HEK293T (cell line): ENCODE results near the gene ZNF341.

Source experiments
- CTCF ChIA-PET: fragments of 350-600 bp; formaldehyde crosslinking; extraction: SDS; loops from one replicate; lab custom pipeline; 2021; ENCODE audit warnings: antibody characterized with exemption, inconsistent platforms; lab: Yijun Ruan, JAX
- POLR2A ChIA-PET: fragments of 350-600 bp; formaldehyde crosslinking; extraction: SDS; loops from one replicate; lab custom pipeline; 2020; ENCODE audit warnings: antibody characterized with exemption, inconsistent platforms; lab: Yijun Ruan, JAX
- DNase-seq: peaks from one replicate; pipeline ENCODE4 v3.0.0; 2012; ENCODE audit warnings: mixed read lengths; ENCODE audit errors: extremely low spot score
- ARNT ChIP-seq: fragments of 450-650 bp; IDR thresholded peaks from 2 replicates; pipeline ENCODE4 v1.6.1; 2017; ENCODE audit warnings: mild to moderate bottlenecking
- BHLHE40 ChIP-seq: fragments of 450-650 bp; IDR thresholded peaks from 2 replicates; pipeline ENCODE4 v1.6.1; 2016; ENCODE audit warnings: mild to moderate bottlenecking, moderate library complexity, borderline replicate concordance
- CTBP1 ChIP-seq: fragments of 450-650 bp; IDR thresholded peaks from 2 replicates; pipeline ENCODE4 v1.6.1; 2016; ENCODE audit warnings: borderline replicate concordance
- ELF4 ChIP-seq: fragments of 450-650 bp; IDR thresholded peaks from 2 replicates; pipeline ENCODE4 v1.6.1; 2017; ENCODE audit warnings: antibody characterized with exemption
- FOXA1 ChIP-seq: fragments of 450-650 bp; IDR thresholded peaks from 2 replicates; pipeline ENCODE4 v1.6.1; 2016; ENCODE audit warnings: mild to moderate bottlenecking
- FOXK2 ChIP-seq: fragments of 450-650 bp; IDR thresholded peaks from 2 replicates; pipeline ENCODE4 v1.6.1; 2016; ENCODE audit warnings: mild to moderate bottlenecking
- FOXM1 ChIP-seq: fragments of 450-650 bp; IDR thresholded peaks from 2 replicates; pipeline ENCODE4 v1.6.1; 2017; ENCODE audit warnings: mild to moderate bottlenecking, borderline replicate concordance
- HDGF ChIP-seq: fragments of 450-650 bp; IDR thresholded peaks from 2 replicates; pipeline ENCODE4 v1.6.1; 2017; ENCODE audit warnings: antibody characterized with exemption, borderline replicate concordance
- L3MBTL2 ChIP-seq: fragments of 450-650 bp; conservative IDR thresholded peaks from 2 replicates; pipeline ENCODE4 v1.6.1; 2016; ENCODE audit warnings: mild to moderate bottlenecking
- LEF1 ChIP-seq: fragments of 450-650 bp; IDR thresholded peaks from 2 replicates; pipeline ENCODE4 v1.6.1; 2017; ENCODE audit warnings: mild to moderate bottlenecking, borderline replicate concordance
- NFRKB ChIP-seq: fragments of 450-650 bp; IDR thresholded peaks from 2 replicates; pipeline ENCODE4 v1.6.1; 2016; ENCODE audit warnings: mild to moderate bottlenecking, moderate library complexity
- PKNOX1 ChIP-seq: fragments of 450-650 bp; IDR thresholded peaks from 2 replicates; pipeline ENCODE4 v1.6.1; 2016
- SP1 ChIP-seq: fragments of 450-650 bp; IDR thresholded peaks from 2 replicates; pipeline ENCODE4 v1.6.1; 2017
- SUZ12 ChIP-seq: fragments of 450-650 bp; IDR thresholded peaks from 2 replicates; pipeline ENCODE4 v1.6.1; 2016; ENCODE audit warnings: mild to moderate bottlenecking
- TARDBP ChIP-seq: fragments of 450-650 bp; IDR thresholded peaks from 2 replicates; pipeline ENCODE4 v1.6.1; 2016
- ZNF384 ChIP-seq: fragments of 450-650 bp; IDR thresholded peaks from 2 replicates; pipeline ENCODE4 v1.6.1; 2016

Gene ZNF341

GRCh38 chr20:33837096-33837830 lies 105.5 kb downstream of the ZNF341 start:
- TF ChIP-seq CTBP1 (no peak), PKNOX1 (no peak), ZNF384 (no peak), SP1 (no peak), FOXA1 (no peak)
- ChIA-PET POLR2A (no interaction called here), CTCF (interaction anchor here (0.7 kb wide), 1 partner anchor 332 kb away, joined by 3 read pairs; no protein-coding TSS in a partner anchor)
- no peak for DNase-seq

GRCh38 chr20:33838035-33838864 lies 106.5 kb downstream of the ZNF341 start:
- CTCF ChIA-PET, result no interaction called here
- POLR2A ChIA-PET, result no interaction called here
- TF ChIP-seq ZNF384 (no peak), BHLHE40 (no peak), TARDBP (no peak), LEF1 (no peak), CTBP1 (no peak)
- no peak for DNase-seq

GRCh38 chr20:33839591-33839990 lies 107.8 kb downstream of the ZNF341 start:
- ChIA-PET POLR2A (interaction anchor here (0.6 kb wide), 1 partner anchor 9 kb away, joined by 3 read pairs; no protein-coding TSS in a partner anchor), CTCF (no interaction called here)
- TF ChIP-seq SUZ12 (no peak), PKNOX1 (no peak), FOXK2 (no peak), HDGF (no peak), TARDBP (no peak), LEF1 (no peak), FOXA1 (no peak), ZNF384 (no peak), BHLHE40 (no peak), ELF4 (no peak), FOXM1 (no peak), ARNT (no peak), SP1 (no peak), L3MBTL2 (no peak), NFRKB (no peak), CTBP1 (no peak)
- DNase-seq, result no peak

GRCh38 chr20:33840160-33840559 lies 108.4 kb downstream of the ZNF341 start:
- TF ChIP-seq CTBP1, result no peak
- ChIA-PET POLR2A (no interaction called here), CTCF (no interaction called here)
- no peak for DNase-seq

- DNase-seq, result no peak
Measured at GRCh38 chr20:33840759-33841435, 109.1 kb downstream of the ZNF341 start.

More at GRCh38 chr20:33840759-33841435, 109.1 kb downstream of the ZNF341 start:
- TF ChIP-seq FOXK2, result no peak
- TF ChIP-seq FOXA1, result no peak
- TF ChIP-seq ARNT, result no peak
- no peak for TF ChIP-seq SP1
- no peak for TF ChIP-seq CTBP1
- no peak for TF ChIP-seq HDGF
- no peak for TF ChIP-seq PKNOX1
- TF ChIP-seq SUZ12, result no peak
- no peak for TF ChIP-seq LEF1
- TF ChIP-seq TARDBP, result no peak
- no peak for TF ChIP-seq BHLHE40
- no peak for TF ChIP-seq ZNF384
- TF ChIP-seq ELF4, result no peak
- no peak for TF ChIP-seq L3MBTL2
- TF ChIP-seq FOXM1, result no peak
- TF ChIP-seq NFRKB, result no peak
- CTCF ChIA-PET, result no interaction called here
- POLR2A ChIA-PET, result no interaction called here
